Mucosa of descending colon (tissue), 3 donors: ENCODE results near the gene KLHL30. TPM values are rescaled to one million over a fixed set of nuclear protein-coding genes. Genes with fewer than 3 reads are reported as not detected.

Experiments used
- ATAC-seq: fragments of 200-7000 bp; cut with Tn5 transposase; one replicate; pipeline ENCODE4 v1.9.1; 2020; ENCODE audit warnings: mild to moderate bottlenecking, moderate library complexity
- DNase-seq, 3 donors: peaks; one replicate each; pipeline ENCODE4 v3.0.0-alpha.2; 2020
- H3K36me3 ChIP-seq: fragments of 200-600 bp; one replicate; pipeline ENCODE4 v1.8.0; 2021; ENCODE audit warnings: low read depth, mild to moderate bottlenecking
- H3K4me1 ChIP-seq: fragments of 200-600 bp; one replicate; pipeline ENCODE4 v1.8.0; 2021; ENCODE audit warnings: low read depth, mild to moderate bottlenecking
- H3K4me3 ChIP-seq: fragments of 200-600 bp; one replicate; pipeline ENCODE4 v1.8.0; 2021; ENCODE audit warnings: mild to moderate bottlenecking
- H3K9me3 ChIP-seq: fragments of 200-600 bp; one replicate; pipeline ENCODE4 v1.8.0; 2021; ENCODE audit warnings: mild to moderate bottlenecking
- intact Hi-C, 2 donors: fragments of 100-400 bp; cut with DNase I in 1 of 2; cut with micrococcal nuclease in 1 of 2; formaldehyde crosslinking; loops; one replicate each; pipeline versions ENCODE4 v1.11.0 to v1.11.1; 2022; cut with DNase I, micrococcal nuclease
- total RNA-seq, 3 donors: library from RNA; stranded (reverse); fragmentation: NEBNext Ultra II Directional in 2 of 3; extraction: Animal tissue kit (Norgen Biotek cat#: 25700) in 2 of 3; gene quantifications; one replicate each; pipeline versions ENCODE4 v1.2.1 to v1.2.4, GENCODE V29; 2021 to 2023
- TF ChIP-seq, protein P1 (sequence below): fragments of 200-600 bp; IDR thresholded peaks from one replicate; pipeline ENCODE4 v1.8.0; 2022; ENCODE audit warnings: antibody characterized with exemption, mild to moderate bottlenecking
- donor health status: DM: no; HTN: no; CAD: no; lungs with moderate emphysema.
- donor health status: DM: no; HTN: no; CAD: no.
- donor health status: DM: no; HTN: yes; CAD: no.

Gene KLHL30
- total RNA-seq, 3 donors from 2014 or later = 0.17 to 1.1 (median 0.24) TPM

DNA sequence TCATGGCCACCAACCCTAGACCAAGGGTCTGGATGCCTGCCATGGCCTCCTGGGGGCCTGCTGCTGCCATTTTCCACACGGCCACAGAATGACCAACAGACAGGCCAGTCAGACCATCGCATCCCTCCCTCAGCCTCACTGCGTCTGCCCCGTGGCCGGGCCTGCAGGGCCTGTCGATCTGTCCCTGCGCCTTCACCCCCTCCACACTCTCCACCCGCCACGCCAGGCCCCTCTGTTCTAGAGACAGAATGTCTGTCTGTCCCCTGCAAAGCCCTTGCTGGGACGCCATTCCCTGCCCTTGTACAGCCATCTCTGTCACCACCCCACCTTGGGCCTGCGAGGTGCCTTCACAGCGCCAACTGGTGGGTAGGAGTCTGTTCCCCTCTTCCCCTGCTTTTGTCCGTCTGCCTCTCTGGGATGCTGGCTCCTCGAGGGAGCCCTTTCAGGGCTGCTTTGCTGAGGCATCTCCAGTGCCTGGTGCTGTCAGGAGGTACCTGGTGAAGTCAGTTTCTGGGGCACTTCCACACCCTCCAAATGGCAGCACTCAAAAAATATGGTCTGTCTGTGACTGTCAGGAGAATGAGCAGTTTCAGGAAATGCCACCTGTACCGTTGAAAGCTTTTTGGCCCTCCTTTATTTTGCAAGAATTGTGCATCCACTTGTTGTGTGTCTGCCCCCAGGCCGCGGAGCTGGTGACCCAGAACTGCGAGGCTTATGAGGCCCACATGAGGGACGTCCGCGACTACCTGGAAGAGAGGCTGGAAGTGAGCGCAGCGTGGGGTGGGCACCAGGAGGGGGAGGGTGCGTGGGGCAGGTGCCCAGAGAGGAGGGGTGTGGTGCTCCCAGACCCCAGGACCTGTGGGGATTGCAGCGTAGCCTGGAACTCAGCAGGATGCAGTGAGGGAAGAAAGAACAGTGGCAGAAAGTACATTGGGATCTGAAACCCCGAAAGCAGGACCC is 45.0 kb upstream of the KLHL30 start:
- intact Hi-C loops = no loop called here
- no peak for DNase-seq

DNA sequence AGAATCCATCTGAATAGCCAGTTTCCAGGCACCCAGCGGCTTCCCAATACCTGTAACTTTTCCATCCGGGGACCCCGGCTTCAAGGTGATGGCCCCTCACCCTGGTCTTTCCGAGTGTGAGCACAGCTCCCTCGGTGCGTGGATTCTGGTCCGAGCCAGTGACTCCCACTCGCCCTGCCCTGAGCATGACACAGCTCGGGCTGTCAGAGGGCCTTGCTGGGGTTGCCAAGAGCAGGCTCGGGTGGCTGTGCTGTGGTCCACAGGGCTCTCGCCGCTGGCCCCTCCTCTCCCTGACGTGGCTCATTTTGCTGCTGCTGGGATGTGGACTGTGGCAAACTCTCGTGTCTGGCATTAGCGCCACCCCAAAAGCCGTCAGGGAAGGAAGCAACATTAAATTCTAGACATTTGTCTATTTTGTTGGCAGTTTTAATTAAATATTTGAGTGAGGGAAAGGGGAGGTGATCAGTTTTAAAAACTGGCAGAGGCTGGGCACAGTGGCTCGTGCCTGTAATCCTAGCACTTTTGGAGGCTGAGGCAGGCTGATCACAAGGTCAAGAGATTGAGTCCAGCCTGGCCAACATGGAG is 43.9 kb upstream of the KLHL30 start:
- TF ChIP-seq, protein P1, sequence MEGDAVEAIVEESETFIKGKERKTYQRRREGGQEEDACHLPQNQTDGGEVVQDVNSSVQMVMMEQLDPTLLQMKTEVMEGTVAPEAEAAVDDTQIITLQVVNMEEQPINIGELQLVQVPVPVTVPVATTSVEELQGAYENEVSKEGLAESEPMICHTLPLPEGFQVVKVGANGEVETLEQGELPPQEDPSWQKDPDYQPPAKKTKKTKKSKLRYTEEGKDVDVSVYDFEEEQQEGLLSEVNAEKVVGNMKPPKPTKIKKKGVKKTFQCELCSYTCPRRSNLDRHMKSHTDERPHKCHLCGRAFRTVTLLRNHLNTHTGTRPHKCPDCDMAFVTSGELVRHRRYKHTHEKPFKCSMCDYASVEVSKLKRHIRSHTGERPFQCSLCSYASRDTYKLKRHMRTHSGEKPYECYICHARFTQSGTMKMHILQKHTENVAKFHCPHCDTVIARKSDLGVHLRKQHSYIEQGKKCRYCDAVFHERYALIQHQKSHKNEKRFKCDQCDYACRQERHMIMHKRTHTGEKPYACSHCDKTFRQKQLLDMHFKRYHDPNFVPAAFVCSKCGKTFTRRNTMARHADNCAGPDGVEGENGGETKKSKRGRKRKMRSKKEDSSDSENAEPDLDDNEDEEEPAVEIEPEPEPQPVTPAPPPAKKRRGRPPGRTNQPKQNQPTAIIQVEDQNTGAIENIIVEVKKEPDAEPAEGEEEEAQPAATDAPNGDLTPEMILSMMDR = no peak
- H3K36me3 ChIP-seq = no peaks in the 10 kb centered on the region
- ATAC-seq = no peak
- no peaks in the 10 kb centered on the region for H3K9me3 ChIP-seq
- no peak for DNase-seq
- H3K4me1 ChIP-seq = peaks cover 3% of the 10 kb centered on the region
- H3K4me3 ChIP-seq = no peak overlapping the region
- intact Hi-C loops = no loop called here

More for the DNA sequence above, 45.0 kb upstream of the KLHL30 start:
- H3K36me3 ChIP-seq = no peaks in the 10 kb centered on the region
- TF ChIP-seq, protein P1 = no peak
- no peaks in the 10 kb centered on the region for H3K4me1 ChIP-seq
- no peaks in the 10 kb centered on the region for H3K9me3 ChIP-seq
- H3K4me3 ChIP-seq = no peak overlapping the region
- no peak for ATAC-seq

DNA sequence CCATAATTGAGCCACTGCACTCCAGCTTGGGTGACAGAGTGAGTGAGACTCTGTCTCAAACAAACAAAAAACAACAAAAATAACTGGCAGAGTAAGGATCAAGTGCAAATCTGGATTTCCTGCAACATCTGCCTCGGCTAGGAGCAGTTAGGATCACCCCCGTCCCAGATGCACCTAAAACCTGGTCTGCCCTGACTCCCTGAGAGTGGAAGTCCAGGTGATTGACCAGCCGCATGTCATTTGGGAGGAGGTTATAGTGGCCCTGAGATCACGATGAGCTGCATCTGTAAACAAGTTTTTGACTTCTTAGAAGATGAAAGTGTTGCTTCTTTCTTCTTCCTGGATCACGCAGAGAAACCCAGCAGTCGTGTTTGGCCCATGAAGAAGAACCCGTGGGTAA is 43.3 kb upstream of the KLHL30 start:
- H3K9me3 ChIP-seq = no peaks in the 10 kb centered on the region
- no peak for DNase-seq
- intact Hi-C loops = no loop called here
- ATAC-seq = no peak
- H3K4me1 ChIP-seq = peaks cover 3% of the 10 kb centered on the region
- TF ChIP-seq, protein P1 = no peak
- H3K36me3 ChIP-seq = no peaks in the 10 kb centered on the region
- no peak overlapping the region for H3K4me3 ChIP-seq

DNA sequence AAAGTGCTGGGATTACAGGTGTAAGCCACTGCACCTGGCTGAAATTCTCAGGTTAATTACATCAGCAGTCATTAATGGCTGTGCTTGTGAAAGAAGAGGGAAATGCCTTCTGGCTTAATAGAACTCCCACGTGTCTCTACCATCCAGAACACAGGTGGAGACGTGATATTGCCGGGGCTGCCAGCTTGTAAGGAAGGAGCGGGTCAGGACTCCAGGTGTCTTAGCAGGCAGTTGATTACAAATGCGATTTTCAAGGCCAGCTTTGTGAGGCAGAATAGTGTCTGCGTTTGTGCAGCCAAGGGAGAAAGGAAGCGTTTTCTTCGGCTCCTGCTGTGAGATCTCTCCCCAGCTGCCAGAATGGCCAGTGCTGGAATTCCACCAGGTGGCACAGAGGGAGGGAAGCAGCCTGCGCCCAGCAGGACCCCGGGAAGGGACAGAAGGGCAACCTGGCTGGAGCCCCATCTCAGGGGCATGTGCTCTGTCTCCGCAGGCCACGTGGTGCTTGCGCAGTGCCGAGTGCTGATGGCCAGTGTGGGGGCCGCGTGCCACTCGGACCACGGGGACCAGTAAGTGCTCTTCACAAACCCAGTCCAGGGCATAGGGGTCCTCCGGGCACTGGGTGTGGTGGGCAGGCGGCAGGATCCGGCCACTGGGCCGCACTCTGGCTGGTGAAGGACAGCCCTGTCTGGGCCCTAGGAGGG is 42.0 kb upstream of the KLHL30 start:
- TF ChIP-seq, protein P1 = no peak
- ATAC-seq (no peak), DNase-seq (no peak)
- H3K4me3 ChIP-seq = no peak overlapping the region
- no peaks in the 10 kb centered on the region for H3K9me3 ChIP-seq
- intact Hi-C loops = no loop called here
- H3K36me3 ChIP-seq = no peaks in the 10 kb centered on the region
- peaks cover 3% of the 10 kb centered on the region for H3K4me1 ChIP-seq

DNA sequence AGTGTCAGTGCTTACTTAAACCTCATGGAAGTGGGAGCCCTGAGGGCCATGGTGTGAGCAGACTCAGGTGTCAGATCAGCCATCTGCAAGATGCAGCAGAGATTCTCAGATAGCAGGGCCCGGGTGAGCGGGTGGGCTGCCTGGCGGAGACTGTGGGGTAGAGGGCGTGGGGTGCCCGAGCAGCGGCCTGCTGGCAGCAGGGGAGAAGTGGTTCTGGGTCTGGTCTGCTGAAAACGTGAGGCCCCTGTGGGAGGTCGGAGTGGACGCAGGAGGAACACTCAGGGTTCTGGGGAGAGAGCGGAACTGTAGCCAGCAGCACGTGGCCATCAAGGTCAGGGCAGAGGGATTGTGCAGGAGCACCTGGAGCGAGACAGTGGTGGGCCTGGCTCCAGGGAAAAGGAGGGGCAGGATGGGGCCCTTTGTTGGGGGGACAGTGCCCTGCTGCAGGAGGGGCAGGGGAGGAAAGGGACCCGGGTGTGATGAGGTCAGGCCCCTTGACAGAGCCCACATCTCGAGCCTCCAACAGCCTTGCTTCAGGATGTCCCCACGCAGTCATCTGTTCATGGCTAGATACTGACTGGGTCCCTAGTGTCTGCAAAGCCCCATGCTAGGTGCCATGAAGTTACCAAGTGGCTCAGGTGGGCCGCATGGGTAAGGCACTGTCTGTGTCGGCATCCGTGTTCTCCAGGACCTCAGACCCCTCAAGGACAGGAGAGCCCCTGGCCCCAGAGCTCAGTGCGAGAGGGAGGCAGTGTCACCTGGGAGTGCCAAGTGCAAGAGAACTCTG is 41.1 kb upstream of the KLHL30 start:
- DNase-seq (no peak), ATAC-seq (no peak)
- Histone ChIP-seq H3K4me3 (no peak overlapping the region), H3K4me1 (peaks cover 3% of the 10 kb centered on the region), H3K36me3 (no peaks in the 10 kb centered on the region), H3K9me3 (no peaks in the 10 kb centered on the region)
- intact Hi-C loops = no loop called here
- TF ChIP-seq, protein P1 = no peak
